AML-193 (cell line): ENCODE results near the gene MBTD1.

Source experiments
- DNase-seq, 2 experiments: peaks; one replicate each; lab custom pipeline; 2025; lab: John Stamatoyannopoulos, UW

MBTD1 gene

GRCh38 chr17:51147650-51148049 is 112.2 kb downstream of the MBTD1 start:
- no peak for DNase-seq

- DNase-seq: no peak
Observed at GRCh38 chr17:51144266-51145022, 115.4 kb downstream of the MBTD1 start.

- DNase-seq: no peak
Observed at GRCh38 chr17:51142597-51142996, 117.3 kb downstream of the MBTD1 start.

GRCh38 chr17:51135956-51136355 is 123.9 kb downstream of the MBTD1 start:
- DNase-seq: no peak

GRCh38 chr17:51133365-51133764 is 126.5 kb downstream of the MBTD1 start:
- DNase-seq: no peak

DNA sequence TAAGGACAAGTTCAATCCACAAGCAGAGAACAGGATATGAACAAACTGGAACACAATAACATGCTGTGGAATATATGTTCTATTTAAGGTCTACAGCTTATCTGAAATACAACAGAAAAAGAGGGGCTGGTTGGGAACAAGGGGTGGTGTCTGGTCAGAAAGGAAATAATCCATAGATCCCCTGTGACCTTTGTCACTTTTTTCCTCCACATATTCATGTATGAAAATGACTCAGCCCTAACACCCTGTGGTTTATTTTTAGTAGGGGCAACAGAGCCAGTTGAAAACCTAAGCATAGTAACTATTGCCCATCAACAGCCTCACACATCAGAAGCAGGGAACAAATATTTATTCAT is 126.9 kb downstream of the MBTD1 start:
- no peak for DNase-seq

DNA sequence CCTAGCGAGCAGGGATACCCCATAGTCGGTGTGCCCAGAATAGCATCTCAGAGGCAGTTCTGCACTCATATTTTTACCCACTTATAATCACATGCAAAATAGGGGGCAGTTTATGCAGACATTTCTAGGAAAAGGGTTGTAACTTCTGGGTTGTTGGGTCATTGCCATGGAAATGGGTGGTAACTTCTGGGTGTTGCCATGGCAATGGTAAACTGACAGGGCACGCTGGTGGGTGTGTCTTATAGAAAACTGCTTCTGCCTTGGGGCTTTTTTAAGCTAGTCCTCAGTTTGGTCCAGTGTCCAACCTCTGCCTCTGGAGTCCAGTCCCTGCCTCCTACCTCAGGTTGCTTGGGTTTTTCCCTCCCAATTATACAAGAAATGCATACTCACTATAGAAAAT is 131.8 kb downstream of the MBTD1 start:
- DNase-seq: no peak
